Measurements from ENCODE around the gene ANKRD11. TPM values are rescaled to one million over a fixed set of nuclear protein-coding genes. Genes with fewer than 3 reads are reported as not detected.

The ANKRD11 gene
- total RNA-seq, 1 donor from 2014 or later = 133 TPM

DNA sequence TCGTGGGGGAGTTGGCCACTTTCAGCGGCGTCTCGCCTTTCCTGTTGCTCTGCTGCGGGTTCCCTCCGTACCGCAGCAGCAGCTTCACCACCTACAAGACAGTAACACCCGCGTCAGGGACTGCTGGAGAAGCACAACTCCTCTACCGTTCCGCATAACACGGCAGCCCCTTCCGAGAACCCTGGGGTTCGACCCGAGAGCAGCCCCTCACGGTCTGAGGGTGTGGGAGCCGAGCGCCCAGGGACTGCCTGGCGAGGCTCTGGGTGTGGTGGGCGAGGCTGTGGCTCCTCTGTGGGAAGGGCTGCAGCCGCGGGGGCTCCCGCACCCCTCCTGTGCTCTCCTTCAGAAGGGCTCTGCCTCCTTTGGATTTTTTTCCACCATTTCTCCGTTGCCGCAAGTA, 204.3 kb downstream of the ANKRD11 start:
- no peak for DNase-seq (ENCODE audit: low read depth)
- Histone ChIP-seq H3K36me3 (ENCODE audit: control insufficient read depth, insufficient read depth, low read length) (peaks cover 5% of the 10 kb centered on the region), H3K4me3 (ENCODE audit: low read depth, low read length) (no peak overlapping the region), H3K27me3 (ENCODE audit: control insufficient read depth, insufficient read depth, low read length) (no peaks in the 10 kb centered on the region)
- TF ChIP-seq, protein P1, sequence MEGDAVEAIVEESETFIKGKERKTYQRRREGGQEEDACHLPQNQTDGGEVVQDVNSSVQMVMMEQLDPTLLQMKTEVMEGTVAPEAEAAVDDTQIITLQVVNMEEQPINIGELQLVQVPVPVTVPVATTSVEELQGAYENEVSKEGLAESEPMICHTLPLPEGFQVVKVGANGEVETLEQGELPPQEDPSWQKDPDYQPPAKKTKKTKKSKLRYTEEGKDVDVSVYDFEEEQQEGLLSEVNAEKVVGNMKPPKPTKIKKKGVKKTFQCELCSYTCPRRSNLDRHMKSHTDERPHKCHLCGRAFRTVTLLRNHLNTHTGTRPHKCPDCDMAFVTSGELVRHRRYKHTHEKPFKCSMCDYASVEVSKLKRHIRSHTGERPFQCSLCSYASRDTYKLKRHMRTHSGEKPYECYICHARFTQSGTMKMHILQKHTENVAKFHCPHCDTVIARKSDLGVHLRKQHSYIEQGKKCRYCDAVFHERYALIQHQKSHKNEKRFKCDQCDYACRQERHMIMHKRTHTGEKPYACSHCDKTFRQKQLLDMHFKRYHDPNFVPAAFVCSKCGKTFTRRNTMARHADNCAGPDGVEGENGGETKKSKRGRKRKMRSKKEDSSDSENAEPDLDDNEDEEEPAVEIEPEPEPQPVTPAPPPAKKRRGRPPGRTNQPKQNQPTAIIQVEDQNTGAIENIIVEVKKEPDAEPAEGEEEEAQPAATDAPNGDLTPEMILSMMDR (IDR thresholded peaks at IDR 0.05; ENCODE audit: insufficient read depth, low read length, poor library complexity, severe bottlenecking) = no peak

DNA sequence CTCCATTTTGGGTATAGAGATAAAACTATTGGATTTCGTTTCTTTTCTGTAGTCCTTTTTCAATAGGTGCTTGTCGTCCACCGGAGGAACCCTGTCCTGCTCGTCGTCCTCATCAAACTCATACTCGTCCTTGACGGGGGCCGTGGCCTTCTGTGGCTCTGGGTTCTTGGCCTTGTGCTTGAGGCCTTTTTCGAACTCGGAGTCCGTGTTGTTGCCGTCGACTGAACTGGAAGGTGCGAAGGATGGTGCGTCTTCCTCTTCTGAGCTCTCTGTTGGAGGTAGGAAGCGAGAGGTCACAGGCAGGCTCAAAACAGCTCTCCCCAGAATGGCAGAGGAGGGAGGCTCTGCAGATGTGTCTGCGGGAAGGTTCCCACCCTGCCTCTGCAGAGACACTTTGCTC, 205.0 kb downstream of the ANKRD11 start:
- peaks cover 4% of the 10 kb centered on the region for H3K36me3 ChIP-seq (ENCODE audit: control insufficient read depth, insufficient read depth, low read length)
- DNase-seq (ENCODE audit: low read depth) = no peak
- H3K27me3 ChIP-seq (ENCODE audit: control insufficient read depth, insufficient read depth, low read length) = no peaks in the 10 kb centered on the region
- no peak overlapping the region for H3K4me3 ChIP-seq (ENCODE audit: low read depth, low read length)
- TF ChIP-seq, protein P1 (IDR thresholded peaks at IDR 0.05; ENCODE audit: insufficient read depth, low read length, poor library complexity, severe bottlenecking) = no peak

DNA sequence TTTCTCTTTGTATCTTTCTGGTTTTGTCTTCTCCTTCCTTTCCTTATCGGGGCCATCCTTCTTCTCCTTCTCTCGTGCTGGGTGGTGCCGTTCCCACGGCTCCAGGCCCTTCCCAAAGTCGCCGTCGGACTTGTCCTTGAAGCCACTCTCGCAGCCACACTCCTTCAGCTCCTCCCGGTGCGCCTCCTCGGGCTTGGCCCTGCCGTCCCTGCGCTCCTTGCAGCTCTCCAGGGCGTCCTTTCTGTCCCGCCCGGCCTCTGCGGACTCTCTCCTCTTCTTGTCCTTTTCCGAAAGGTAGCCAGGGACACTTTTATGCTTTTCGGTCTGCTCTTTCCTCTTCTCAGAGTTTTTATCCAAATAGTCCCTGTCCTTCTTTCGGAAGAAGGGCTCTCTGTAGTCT, 206.9 kb downstream of the ANKRD11 start:
- DNase-seq (ENCODE audit: low read depth) = no peak
- H3K36me3 ChIP-seq (ENCODE audit: control insufficient read depth, insufficient read depth, low read length) = peaks cover 4% of the 10 kb centered on the region
- H3K4me3 ChIP-seq (ENCODE audit: low read depth, low read length) = no peak overlapping the region
- H3K27me3 ChIP-seq (ENCODE audit: control insufficient read depth, insufficient read depth, low read length) = no peaks in the 10 kb centered on the region
- TF ChIP-seq, protein P1 (IDR thresholded peaks at IDR 0.05; ENCODE audit: insufficient read depth, low read length, poor library complexity, severe bottlenecking) = no peak

DNA sequence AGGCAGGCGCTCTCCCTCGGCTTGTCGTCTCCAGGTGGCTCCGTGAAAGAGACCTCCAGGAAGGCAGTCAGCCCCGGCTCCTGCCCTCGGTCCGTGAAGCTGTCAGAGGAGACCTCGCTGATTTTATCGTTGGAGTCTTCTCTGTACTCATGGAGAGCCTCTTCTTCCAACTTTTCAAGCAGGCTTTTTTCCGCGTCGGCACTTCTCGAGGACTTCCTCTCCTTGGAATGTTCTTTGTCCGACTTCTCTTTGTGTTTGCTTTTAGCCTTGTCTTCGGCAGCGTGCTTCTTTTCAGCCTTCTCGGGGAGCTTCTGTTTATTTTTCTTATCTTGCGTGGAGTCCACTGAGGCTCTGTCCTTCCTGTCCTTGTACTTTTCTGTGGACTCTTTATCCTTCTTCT, 207.8 kb downstream of the ANKRD11 start:
- H3K36me3 ChIP-seq (ENCODE audit: control insufficient read depth, insufficient read depth, low read length) = peaks cover 2% of the 10 kb centered on the region
- H3K4me3 ChIP-seq (ENCODE audit: low read depth, low read length) = no peak overlapping the region
- no peak for DNase-seq (ENCODE audit: low read depth)
- TF ChIP-seq, protein P1 (IDR thresholded peaks at IDR 0.05; ENCODE audit: insufficient read depth, low read length, poor library complexity, severe bottlenecking) = no peak
- H3K27me3 ChIP-seq (ENCODE audit: control insufficient read depth, insufficient read depth, low read length) = no peaks in the 10 kb centered on the region

DNA sequence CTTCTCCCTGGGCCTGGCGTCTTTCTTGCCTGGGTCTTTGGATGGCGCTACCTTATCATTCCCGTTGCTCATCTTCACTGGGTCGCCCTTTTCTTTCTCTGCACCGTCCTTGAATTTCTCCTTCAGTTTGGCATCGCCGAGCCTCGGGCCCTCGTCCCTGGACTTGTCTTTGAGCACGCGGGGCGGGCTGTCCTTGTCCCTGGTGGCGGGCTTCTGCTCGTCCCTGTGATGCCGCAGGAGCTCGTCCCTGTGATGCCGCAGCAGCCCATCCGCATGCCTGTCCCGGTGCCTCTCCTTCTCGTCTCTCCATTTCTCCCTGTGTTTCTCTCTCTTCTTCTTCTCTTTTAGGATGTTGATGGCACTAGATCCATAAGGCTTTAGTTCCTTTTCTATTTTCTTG, 208.5 kb downstream of the ANKRD11 start:
- H3K27me3 ChIP-seq (ENCODE audit: control insufficient read depth, insufficient read depth, low read length) = no peaks in the 10 kb centered on the region
- no peak overlapping the region for H3K4me3 ChIP-seq (ENCODE audit: low read depth, low read length)
- H3K36me3 ChIP-seq (ENCODE audit: control insufficient read depth, insufficient read depth, low read length) = peaks cover 2% of the 10 kb centered on the region
- TF ChIP-seq, protein P1 (IDR thresholded peaks at IDR 0.05; ENCODE audit: insufficient read depth, low read length, poor library complexity, severe bottlenecking) = no peak
- DNase-seq (ENCODE audit: low read depth) = no peak

DNA sequence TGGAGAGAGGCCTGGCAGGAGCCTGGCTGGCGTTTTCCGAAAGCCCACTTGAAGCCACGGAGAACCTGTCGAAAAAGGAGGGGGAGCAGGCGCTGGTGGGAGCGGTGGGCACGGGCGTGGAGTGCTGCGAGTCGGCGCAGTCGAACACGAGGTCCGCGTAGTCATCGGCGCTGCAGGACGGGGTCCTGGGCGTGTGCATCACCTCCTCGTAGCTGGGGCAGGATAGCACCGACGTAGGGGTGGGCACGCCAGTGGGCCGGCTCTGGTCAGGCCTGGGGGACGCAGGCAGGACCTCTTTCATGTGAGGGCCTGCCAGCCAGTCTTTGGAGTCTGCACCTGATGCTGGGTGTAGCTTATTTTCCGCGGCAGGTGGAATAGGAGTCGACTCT, 209.2 kb downstream of the ANKRD11 start:
- DNase-seq (ENCODE audit: low read depth) = no peak
- Histone ChIP-seq H3K27me3 (ENCODE audit: control insufficient read depth, insufficient read depth, low read length) (no peaks in the 10 kb centered on the region), H3K4me3 (ENCODE audit: low read depth, low read length) (no peak overlapping the region), H3K36me3 (ENCODE audit: control insufficient read depth, insufficient read depth, low read length) (peaks cover 2% of the 10 kb centered on the region)
- TF ChIP-seq, protein P1 (IDR thresholded peaks at IDR 0.05; ENCODE audit: insufficient read depth, low read length, poor library complexity, severe bottlenecking) = no peak

All from kidney epithelial cell (primary cell).